CD4-positive, alpha-beta T cell (primary cell): ENCODE results near the gene ADGRF4. TPM values are rescaled to one million over a fixed set of nuclear protein-coding genes. Genes with fewer than 3 reads are reported as not detected.

Experiments
- ATAC-seq: fragments of 200-7000 bp; cut with Tn5 transposase; one replicate; pipeline ENCODE4 v1.10.0; 2022; ENCODE audit warnings: mild to moderate bottlenecking; ENCODE audit not compliant: poor library complexity
- CTCF ChIA-PET: fragments of 350-600 bp; sonication (Branson Sonifier 250); formaldehyde crosslinking; loops from one replicate; lab custom pipeline; 2021; ENCODE audit warnings: antibody characterized with exemption, inconsistent platforms; lab: Charles Lee
- POLR2A ChIA-PET: fragments of 350-600 bp; sonication (Branson Sonifier 250); formaldehyde crosslinking; loops from one replicate; lab custom pipeline; 2021; ENCODE audit warnings: antibody characterized with exemption, inconsistent platforms; lab: Charles Lee
- DNase-seq, 14 experiments: peaks; one replicate each; pipeline ENCODE4 v3.0.0-alpha.2; 2013 to 2020; ENCODE audit warnings: mixed read lengths in 2 of 14
- H3K27ac ChIP-seq, 2 donors: one replicate each; pipeline versions ENCODE4 v1.5.1 to v1.7.0; 2013; ENCODE audit warnings: low read length in 2 of 2, low read depth in 1 of 2, mild to moderate bottlenecking in 1 of 2
- H3K27me3 ChIP-seq, 2 experiments: 1 replicate in 1 of 2; 2 replicates in 1 of 2; pipeline versions ENCODE4 v1.6.1 to v1.7.0; 2013; ENCODE audit warnings: low read length in 2 of 2, control low read depth in 1 of 2, mild to moderate bottlenecking in 1 of 2, moderate library complexity in 1 of 2; ENCODE audit not compliant: insufficient read depth in 2 of 2, control insufficient read depth in 1 of 2
- H3K36me3 ChIP-seq: one replicate; pipeline ENCODE4 v1.6.1; 2013; ENCODE audit warnings: low read length, control low read depth; ENCODE audit not compliant: insufficient read depth
- H3K4me1 ChIP-seq: one replicate; pipeline ENCODE4 v1.6.1; 2013; ENCODE audit warnings: low read length, control low read depth; ENCODE audit not compliant: insufficient read depth
- H3K4me3 ChIP-seq: one replicate; pipeline ENCODE4 v1.5.1; 2013; ENCODE audit warnings: mild to moderate bottlenecking, low read length, moderate library complexity
- H3K9me3 ChIP-seq, 2 experiments: 1 replicate in 1 of 2; 2 replicates in 1 of 2; pipeline versions ENCODE4 v1.6.1 to v1.7.0; 2013; ENCODE audit warnings: low read length in 2 of 2, mild to moderate bottlenecking in 2 of 2, control low read depth in 1 of 2, moderate library complexity in 1 of 2; ENCODE audit not compliant: control insufficient read depth in 1 of 2, insufficient read depth in 1 of 2
- H3K27ac Mint-ChIP-seq: one replicate; pipeline ENCODE4 v1.8.0; 2020; ENCODE audit warnings: mixed read lengths
- H3K27me3 Mint-ChIP-seq: one replicate; pipeline ENCODE4 v1.8.0; 2021; ENCODE audit warnings: mixed read lengths
- H3K36me3 Mint-ChIP-seq: one replicate; pipeline ENCODE4 v1.8.0; 2021; ENCODE audit warnings: low read depth, mixed read lengths
- H3K4me1 Mint-ChIP-seq: one replicate; pipeline ENCODE4 v1.8.0; 2021; ENCODE audit warnings: low read depth, mixed read lengths
- H3K4me3 Mint-ChIP-seq: one replicate; pipeline ENCODE4 v1.8.0; 2020; ENCODE audit warnings: mild to moderate bottlenecking, mixed read lengths
- H3K9me3 Mint-ChIP-seq: one replicate; pipeline ENCODE4 v1.8.0; 2020; ENCODE audit warnings: mixed read lengths
- CTCF ChIP-seq: fragments of 200-600 bp; IDR thresholded peaks from one replicate; pipeline ENCODE4 v1.8.0; 2022; ENCODE audit warnings: antibody characterized with exemption, mild to moderate bottlenecking
- intact Hi-C, 2 experiments: fragments of 100-400 bp; cut with DNase I in 1 of 2; cut with micrococcal nuclease in 1 of 2; formaldehyde crosslinking; loops; one replicate each; pipeline versions ENCODE4 v1.15.1 to v1.9.0; 2023 to 2025; cut with DNase I, micrococcal nuclease
- total RNA-seq, 174 experiments: library from RNA in 2 of 174; stranded (reverse) in 2 of 174; gene quantifications; one replicate each; pipeline ENCODE4 v1.2.3 and lab custom pipeline; 2021 to 2026

The ADGRF4 gene
- total RNA-seq, 2 experiments from 2014 or later: not detected

GRCh38 chr6:47713200-47713599 lies 14.8 kb downstream of the ADGRF4 start:
- H3K4me1 Mint-ChIP-seq: no peaks in the 10 kb centered on the region
- Histone ChIP-seq H3K9me3 (no peaks in the 10 kb centered on the region), H3K4me3 (no peak overlapping the region), H3K27me3 (peaks cover 0 to 7% of the 10 kb centered on the region in 2 experiments), H3K27ac (no peak overlapping the region), H3K36me3 (no peaks in the 10 kb centered on the region), H3K4me1 (no peaks in the 10 kb centered on the region)
- DNase-seq (no peak), ATAC-seq (no peak)
- H3K27ac Mint-ChIP-seq: no peak overlapping the region
- no peaks in the 10 kb centered on the region for H3K9me3 Mint-ChIP-seq
- TF ChIP-seq CTCF: no peak
- H3K4me3 Mint-ChIP-seq: no peak overlapping the region
- intact Hi-C loops: no loop called here
- no peaks in the 10 kb centered on the region for H3K36me3 Mint-ChIP-seq
- CTCF ChIA-PET: no interaction called here
- POLR2A ChIA-PET: no interaction called here
- H3K27me3 Mint-ChIP-seq: peaks cover 14% of the 10 kb centered on the region

- Histone ChIP-seq H3K9me3 (no peaks in the 10 kb centered on the region), H3K27me3 (peaks cover 0 to 7% of the 10 kb centered on the region in 2 experiments), H3K4me1 (no peaks in the 10 kb centered on the region), H3K27ac (no peak overlapping the region), H3K4me3 (no peak overlapping the region), H3K36me3 (no peaks in the 10 kb centered on the region)
- intact Hi-C loops: no loop called here
- Mint-ChIP-seq H3K9me3 (no peaks in the 10 kb centered on the region), H3K36me3 (no peaks in the 10 kb centered on the region), H3K27ac (no peak overlapping the region), H3K4me1 (no peaks in the 10 kb centered on the region), H3K4me3 (no peak overlapping the region), H3K27me3 (peaks cover 14% of the 10 kb centered on the region)
- no peak for DNase-seq
- ChIA-PET CTCF (no interaction called here), POLR2A (no interaction called here)
- no peak for ATAC-seq
- TF ChIP-seq CTCF: no peak
These were observed 16.4 kb downstream of the ADGRF4 start for GRCh38 chr6:47714802-47715201.

GRCh38 chr6:47715782-47716181 lies 17.4 kb downstream of the ADGRF4 start:
- no peaks in the 10 kb centered on the region for H3K36me3 ChIP-seq
- no peak for TF ChIP-seq CTCF
- DNase-seq (no peak), ATAC-seq (no peak)
- H3K27ac Mint-ChIP-seq: no peak overlapping the region
- CTCF ChIA-PET: no interaction called here
- POLR2A ChIA-PET: no interaction called here
- H3K4me1 Mint-ChIP-seq: no peaks in the 10 kb centered on the region
- H3K27me3 ChIP-seq: peaks cover 0 to 7% of the 10 kb centered on the region in 2 experiments
- H3K27ac ChIP-seq: no peak overlapping the region
- H3K9me3 ChIP-seq: no peaks in the 10 kb centered on the region
- H3K4me3 Mint-ChIP-seq: no peak overlapping the region
- H3K36me3 Mint-ChIP-seq: no peaks in the 10 kb centered on the region
- intact Hi-C loops: no loop called here
- peaks cover 22% of the 10 kb centered on the region for H3K27me3 Mint-ChIP-seq
- H3K9me3 Mint-ChIP-seq: no peaks in the 10 kb centered on the region
- no peak overlapping the region for H3K4me3 ChIP-seq
- H3K4me1 ChIP-seq: no peaks in the 10 kb centered on the region
